Measurements from ENCODE around the gene DOP1A.

- TF ChIP-seq EP300 (IDR thresholded peaks at IDR 0.05) = no peak
- peak in 1 of 4 donors; percentile 60 for TF ChIP-seq POLR2A (IDR thresholded peaks at IDR 0.05)
These were observed 1.8 kb upstream of the DOP1A start, which contains the start of gene UBE3D for GRCh38 chr6:83065511-83066192.
